NOMO-1 treated with dmso at 0.1 percent for 144 hours (cell line): ENCODE results near the gene IRAK2.

Experiments
- DNase-seq: peaks from one replicate; lab custom pipeline; 2025; ENCODE audit not compliant: unreplicated experiment; lab: John Stamatoyannopoulos, UW

IRAK2 gene

GRCh38 chr3:10279384-10280176 is 114.9 kb downstream of the IRAK2 start:
- DNase-seq, result no peak

GRCh38 chr3:10280177-10280529 is 115.4 kb downstream of the IRAK2 start:
- DNase-seq, result no peak

- DNase-seq, result no peak
Observed at GRCh38 chr3:10280571-10280970, 115.9 kb downstream of the IRAK2 start.

- DNase-seq, result no peak
Observed at GRCh38 chr3:10281951-10282350, 117.2 kb downstream of the IRAK2 start.

- no peak for DNase-seq
Observed at GRCh38 chr3:10283638-10284037, 118.9 kb downstream of the IRAK2 start.

- DNase-seq, result no peak
Observed at GRCh38 chr3:10284496-10284895, 119.8 kb downstream of the IRAK2 start.

GRCh38 chr3:10285272-10286132 is 120.8 kb downstream of the IRAK2 start:
- no peak for DNase-seq

- no peak for DNase-seq
Observed at GRCh38 chr3:10286133-10286524, 121.4 kb downstream of the IRAK2 start.

- no peak for DNase-seq
Observed at GRCh38 chr3:10286596-10287295, 122.0 kb downstream of the IRAK2 start.

GRCh38 chr3:10287936-10288574 is 123.3 kb downstream of the IRAK2 start:
- DNase-seq, result no peak

GRCh38 chr3:10288575-10288960 is 123.8 kb downstream of the IRAK2 start:
- DNase-seq, result no peak

GRCh38 chr3:10289077-10289476 is 124.4 kb downstream of the IRAK2 start:
- no peak for DNase-seq

- DNase-seq, result no peak
Observed at GRCh38 chr3:10289787-10290355, 125.2 kb downstream of the IRAK2 start.

GRCh38 chr3:10290481-10291176 is 125.9 kb downstream of the IRAK2 start:
- DNase-seq, result no peak

GRCh38 chr3:10291641-10292040 is 126.9 kb downstream of the IRAK2 start:
- DNase-seq, result no peak

GRCh38 chr3:10292505-10293419 is 128.0 kb downstream of the IRAK2 start, which contains the start of gene GHRL:
Gene GHRL (minus strand): TSS chr3:10292947. CDS start chr3:10290180, 2,767 bp downstream.
- peak; percentile 69 for DNase-seq
